ENCODE measurements around the gene BTBD9.
"Not testable (repeated sequence)": the region's sequence is repeated elsewhere in the genome, so short reads cannot be mapped to it uniquely, and the experiment has no call there.

Gene BTBD9

DNA sequence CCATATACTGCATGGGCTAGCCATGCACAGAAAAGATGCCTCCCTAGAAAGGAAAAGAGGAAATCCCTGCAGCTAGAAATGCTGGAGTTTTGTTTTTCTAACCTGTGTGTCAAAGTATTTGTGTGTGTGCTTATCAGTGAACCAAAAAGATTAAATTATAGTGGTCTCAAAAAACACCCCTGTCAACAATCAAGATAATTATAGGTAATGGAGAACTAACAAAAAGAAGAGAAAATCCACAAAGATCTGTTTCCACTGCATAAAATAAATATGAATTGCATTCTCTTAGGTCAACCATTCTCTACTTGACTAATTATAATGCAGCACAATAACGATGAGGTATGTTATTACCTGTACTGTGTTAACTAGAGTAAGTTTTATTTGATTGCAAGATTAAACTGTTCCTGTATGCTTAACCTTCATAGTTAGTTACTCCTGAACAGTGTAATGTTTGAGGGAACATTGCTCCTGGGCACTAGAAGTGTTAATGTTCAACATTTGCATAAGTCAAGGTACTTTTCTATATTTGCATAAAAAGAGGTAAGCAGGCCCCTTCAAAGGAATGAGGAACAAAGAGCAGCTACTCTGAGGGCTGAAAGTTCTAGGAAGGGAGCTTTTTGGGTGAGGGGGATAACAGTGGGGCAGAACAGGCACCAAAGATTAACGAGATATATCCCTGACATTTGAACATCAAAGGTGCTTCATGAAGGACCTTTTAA, 212.1 kb downstream of the BTBD9 start:
- no peak for ATAC-seq

DNA sequence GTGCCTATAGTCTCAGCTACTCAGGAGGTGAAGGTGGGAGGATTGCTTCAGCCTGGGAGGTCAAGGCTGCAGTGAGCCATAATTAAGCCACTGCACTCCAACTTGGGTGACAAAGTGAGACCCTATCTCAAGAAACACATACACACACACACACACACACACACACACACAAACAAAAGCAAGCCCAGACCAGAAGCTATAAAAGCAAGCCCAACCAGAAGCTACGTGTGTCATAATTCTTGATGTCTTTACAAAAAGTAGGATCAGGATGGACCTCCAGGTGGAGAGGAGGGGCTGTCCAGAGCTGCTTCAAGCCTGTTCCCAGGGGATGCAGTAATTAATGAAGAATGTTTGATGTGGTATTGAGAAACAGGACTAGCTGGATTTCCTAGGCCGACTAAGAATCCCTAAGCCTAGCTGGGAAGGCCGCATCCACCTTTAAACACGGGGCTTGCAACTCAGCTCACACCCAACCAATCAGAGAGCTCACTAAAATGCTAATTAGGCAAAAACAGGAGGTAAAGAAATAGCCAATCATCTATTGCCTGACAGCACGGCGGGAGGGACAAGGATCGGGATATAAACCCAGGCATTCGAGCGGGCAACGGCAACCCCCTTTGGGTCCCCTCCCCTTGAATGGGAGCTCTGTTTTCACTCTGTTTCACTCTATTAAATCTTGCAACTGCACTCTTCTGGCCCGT, 213.8 kb downstream of the BTBD9 start:
- not testable (repeated sequence) for ATAC-seq

DNA sequence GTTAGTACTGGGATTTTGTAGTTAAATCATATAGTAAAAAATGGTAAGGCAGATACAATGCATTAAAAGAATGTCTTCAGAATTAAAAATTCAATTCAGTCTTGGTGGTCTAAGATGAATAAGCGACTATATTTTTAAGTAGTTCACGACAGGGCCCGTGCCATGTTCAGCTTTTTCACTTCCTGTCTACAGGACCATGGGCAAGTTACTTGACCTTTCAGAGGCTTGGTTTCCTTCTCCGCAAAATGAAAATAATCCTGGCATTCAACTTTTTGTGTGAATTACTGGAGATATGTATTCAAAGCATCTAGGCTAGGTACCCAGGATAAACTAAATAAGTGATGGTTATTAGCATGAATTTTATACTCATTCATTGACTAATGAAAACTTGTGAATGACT, 216.0 kb downstream of the BTBD9 start:
- no peak for ATAC-seq

DNA sequence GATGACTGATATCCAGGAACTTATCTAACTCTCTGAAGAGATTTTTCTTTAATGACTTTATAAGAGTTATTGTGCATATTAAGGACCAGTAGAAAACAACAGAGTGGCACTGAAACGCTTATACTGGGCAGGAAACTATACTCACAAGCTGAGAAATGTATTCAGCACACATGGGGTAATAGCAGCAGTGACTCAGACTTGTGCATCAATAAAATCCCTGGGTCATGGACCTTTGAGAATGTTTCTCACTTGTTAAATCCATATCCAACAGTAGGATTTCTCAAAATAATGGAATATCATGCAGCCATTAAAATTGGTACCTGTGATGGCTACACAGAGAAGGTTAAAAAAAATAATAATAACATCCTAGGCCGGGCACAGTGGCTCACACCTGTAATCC, 219.5 kb downstream of the BTBD9 start:
- no peak for ATAC-seq

DNA sequence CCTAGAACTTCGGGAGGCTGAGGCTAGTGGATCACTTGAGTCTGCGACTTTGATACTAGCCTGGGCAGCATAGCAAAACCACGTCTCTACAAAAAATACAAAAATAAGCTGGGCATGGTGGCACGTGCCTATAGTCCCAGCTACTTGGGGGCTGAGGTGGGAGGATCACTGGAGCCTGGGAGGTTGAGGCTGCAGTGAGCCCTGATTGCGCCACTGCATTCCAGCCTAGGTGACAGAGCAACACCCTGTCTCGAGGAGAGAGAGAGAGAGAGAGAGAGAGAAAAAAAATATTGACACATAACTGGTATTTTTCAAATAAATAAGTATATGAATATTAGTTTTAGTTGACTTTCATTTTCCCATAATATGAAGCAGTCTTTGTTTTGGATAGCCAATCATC, 222.2 kb downstream of the BTBD9 start:
- no peak for ATAC-seq

DNA sequence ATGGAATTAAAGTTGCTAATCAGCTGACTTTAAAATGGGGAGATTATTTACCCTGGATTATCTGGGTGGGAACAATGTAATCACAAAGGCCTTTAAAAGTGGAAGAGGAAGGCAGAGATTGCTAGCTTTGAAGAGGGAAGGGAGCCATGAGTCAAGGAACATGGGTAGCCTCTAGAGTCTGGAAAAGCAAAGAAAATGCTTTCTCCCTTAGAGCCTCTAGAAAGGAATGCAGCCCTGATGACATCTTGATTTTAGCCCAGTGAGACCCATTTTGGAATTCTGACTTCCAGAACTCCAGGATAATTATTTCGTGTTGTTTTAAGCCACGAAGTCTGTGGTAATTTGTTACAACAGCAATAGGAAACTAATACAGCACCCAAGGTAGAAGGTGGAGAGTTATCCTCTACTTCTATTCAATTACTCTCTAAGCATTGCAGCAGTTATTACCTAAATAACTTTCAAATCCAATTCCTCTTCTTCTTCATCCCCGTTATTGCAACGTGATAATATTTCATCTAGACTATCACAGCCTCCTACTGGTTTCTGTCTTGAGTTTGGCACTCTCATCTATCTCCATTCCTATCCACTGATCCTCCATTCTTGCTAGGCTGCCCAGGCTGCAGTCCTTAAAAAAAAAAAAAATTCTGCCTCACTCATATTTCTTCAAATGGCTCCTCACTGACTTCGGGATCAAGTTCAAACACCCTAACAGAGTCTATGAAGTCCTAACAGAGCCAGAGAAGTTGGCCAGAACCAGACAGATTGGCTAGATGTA, 224.3 kb downstream of the BTBD9 start:
- ATAC-seq, result no peak

DNA sequence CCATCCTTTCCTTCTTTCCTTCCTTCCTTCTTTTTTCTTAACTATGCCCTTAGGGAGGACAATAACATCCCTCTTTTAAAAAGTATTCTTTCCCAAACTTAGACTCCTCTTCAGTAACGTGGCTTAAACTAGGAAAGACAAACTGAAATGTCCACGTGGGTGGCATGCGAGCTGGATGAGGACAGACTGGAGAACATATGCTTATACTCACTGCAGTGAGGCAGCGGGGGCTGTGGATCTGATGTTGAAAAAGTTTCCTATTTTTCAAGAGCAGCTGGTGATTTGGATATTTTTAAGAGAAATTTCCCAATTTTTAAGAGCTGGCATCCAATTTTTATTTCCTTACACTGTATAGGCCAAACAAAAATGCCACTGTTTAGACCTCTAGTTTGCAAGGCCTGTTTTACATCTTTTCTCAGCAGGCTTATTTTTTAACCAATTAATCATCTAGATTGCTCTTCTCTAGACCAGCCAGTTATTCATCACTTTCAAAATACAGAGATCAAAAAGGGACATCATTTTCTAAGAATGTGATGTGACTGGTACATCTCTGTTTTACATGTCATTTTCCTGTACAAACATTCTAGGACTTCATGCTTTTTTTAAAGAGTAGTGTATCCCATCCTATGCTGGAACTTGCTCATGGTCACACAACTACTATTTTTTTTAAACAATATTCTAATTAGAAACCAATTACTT, 226.5 kb downstream of the BTBD9 start:
- ATAC-seq, result peak; percentile 82 to 94

DNA sequence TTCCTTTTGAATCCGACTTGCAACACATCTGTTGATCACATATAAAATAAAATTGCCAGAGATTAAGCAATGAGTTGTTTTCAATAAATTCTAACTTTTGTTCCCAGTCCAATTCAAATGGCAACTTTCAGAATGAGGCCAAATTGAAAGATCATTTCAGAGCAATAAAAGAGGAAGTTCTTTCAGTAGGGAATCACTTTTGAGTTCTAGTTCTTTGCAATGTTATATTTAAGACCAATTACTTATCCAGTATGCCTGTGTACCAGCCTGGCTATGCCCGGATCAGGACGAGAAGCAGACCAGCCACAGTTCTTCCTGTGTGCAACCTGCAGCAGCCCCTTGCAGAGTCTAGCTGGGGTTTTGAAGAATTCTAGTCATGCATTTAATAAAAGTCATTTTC, 232.5 kb downstream of the BTBD9 start:
- no peak for ATAC-seq

DNA sequence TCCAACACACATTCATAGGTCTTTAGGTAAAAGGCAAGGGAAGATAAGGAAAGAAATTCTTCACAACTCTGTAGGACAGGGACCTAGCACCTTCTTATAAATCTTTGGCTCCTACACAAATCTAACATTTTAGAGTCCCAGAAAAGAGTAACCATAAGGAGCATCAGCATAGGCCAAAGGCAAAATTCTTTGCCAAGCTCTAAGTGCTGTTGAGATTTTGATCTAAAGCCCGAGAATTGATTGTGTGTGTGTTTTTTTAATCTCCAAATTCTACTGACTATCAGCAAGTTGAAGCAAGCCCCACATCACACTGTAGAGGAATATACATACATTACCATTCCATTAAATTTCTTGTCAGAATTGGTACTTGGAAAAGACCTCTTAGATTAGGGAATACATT, 233.6 kb downstream of the BTBD9 start:
- ATAC-seq, result no peak

DNA sequence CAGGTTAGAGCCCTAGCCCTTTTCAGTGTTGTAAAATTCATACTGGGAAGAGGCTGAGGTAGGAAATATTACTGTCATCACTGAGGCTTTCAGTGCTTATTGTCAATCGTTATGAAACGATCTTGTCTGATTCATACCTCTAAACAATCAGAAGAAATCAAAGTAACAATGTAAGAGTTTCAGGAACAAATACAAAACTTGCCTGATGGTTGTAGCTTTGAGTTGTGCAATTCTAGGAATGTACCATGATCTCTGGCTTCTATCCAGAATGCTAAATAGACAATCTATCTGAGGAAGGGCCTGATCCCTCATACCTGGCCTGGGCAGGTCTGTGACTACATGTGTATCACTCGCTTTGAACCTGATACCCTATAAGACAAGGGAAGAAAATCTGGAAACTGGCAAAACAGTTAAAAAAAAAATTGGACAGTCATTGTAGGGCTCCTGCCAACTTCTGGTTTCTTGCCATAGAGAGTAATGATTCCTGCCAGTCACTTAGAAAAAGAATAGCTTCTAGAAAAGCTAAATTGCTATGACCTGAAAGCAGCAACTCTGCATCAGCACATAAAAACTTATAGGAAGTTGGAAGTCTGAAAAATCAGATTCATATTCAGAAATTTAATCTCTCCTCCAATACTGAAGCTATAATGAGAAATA, 234.7 kb downstream of the BTBD9 start:
- peak; percentile 28 to 64 for ATAC-seq

DNA sequence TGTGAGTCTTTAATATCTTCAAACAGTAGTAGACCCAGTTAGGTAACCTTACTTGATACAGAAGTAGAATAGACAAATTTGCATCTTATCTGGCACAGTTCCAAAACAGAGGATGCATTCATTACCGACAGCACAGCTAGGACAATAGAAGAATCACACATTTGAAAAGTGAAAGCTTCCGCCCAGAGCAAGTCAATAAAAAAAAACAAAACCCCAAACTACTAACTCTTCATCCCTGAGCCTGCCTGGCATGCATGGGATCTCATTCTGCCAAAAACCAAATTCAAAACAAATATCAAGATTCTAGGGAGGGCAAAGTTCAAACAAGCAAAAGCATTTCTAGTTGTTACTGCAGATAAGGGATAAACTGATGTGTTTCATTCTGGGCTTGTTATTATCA, 235.4 kb downstream of the BTBD9 start:
- no peak for ATAC-seq

DNA sequence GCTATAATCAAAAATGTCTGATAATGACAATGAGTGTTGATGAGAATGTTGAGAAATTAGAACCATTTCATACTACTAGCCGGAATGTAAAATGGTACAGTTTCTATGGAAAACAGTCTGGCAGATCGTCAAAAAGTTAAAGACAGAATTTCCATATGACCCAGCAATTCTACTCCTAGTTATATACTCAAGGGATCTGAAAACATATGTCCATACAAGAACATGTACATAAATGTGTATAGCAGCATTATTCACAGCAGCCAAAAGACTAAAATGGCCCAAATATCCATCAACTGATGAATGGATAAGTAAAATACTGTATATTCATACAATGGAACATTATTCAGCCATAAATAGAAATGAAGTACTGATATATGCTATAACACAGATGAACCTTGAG, 236.2 kb downstream of the BTBD9 start:
- ATAC-seq, result no peak

DNA sequence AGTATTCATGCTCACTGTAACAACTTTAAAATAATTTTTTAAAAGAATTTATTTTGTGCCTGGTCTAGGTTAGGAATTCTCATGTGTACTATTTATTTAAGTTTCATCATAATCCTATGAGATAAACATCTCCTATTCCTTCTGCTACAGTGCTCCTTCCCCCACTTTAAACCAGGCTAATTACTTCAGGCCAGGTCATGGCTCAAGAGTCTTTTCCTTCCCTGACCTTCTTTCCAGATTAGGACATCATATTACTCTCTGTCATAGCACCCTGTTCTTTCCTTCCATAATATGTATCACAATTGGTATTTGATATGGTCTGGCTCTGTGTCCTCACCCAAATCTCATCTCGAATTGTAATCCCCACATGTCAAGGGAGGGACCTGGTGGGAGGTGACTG, 239.0 kb downstream of the BTBD9 start:
- ATAC-seq, result no peak

DNA sequence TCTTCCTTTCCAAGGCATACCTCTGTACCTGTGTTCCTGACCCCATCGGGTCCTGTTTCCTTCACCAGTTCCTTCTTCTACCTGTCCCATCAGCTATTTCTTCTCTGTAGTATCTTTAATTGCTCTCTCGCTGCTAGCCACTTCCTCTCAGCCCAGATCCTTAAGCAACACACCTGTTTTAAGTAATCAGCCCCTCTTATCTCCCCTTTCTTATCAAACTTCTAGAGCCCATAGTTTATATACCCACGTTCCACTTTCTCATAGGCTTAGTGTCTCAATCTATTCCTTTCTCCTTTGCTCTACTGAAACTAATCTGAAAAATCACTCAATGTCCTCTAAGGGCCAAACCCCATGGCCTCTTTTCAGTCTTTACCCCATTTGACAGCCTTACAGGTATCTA, 239.6 kb downstream of the BTBD9 start:
- ATAC-seq, result no peak

DNA sequence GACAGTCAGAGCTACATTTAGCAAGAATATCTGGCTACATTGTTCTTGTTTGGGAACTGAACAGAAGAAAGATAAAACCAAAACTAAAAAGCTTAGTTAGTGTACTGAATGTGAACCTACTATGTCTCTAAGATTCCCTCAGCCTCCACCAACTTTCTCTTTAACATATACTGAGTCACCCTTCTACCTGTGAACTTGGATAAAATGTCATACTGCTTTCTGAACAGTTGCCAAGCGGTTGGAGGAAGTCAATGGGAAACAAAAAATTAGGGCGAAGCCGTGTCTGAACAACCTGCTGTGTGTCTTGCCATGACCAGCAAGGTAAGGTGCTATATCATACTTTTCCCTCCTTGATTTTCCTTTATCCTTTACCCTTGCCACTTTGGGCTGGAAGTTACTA, 243.5 kb downstream of the BTBD9 start:
- ATAC-seq, result no peak

DNA sequence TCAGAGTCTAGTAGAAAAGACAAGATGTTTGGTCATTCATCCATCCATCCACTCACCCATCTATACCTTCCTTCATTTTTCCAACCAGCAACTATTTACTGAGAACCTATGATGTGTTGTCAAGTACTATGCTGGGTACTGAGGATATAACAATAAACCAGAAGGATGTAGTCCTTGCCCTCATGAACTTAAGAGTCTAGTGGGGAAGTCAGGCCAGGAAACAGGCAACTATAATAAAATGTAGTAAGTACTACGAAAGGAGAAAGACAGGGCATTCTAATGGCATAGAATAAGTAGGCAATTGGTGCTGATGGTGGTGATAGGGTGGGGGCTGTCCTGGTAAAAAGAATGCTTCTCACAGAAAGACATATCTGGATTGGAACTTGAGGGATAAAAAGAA, 245.7 kb downstream of the BTBD9 start:
- ATAC-seq, result no peak

DNA sequence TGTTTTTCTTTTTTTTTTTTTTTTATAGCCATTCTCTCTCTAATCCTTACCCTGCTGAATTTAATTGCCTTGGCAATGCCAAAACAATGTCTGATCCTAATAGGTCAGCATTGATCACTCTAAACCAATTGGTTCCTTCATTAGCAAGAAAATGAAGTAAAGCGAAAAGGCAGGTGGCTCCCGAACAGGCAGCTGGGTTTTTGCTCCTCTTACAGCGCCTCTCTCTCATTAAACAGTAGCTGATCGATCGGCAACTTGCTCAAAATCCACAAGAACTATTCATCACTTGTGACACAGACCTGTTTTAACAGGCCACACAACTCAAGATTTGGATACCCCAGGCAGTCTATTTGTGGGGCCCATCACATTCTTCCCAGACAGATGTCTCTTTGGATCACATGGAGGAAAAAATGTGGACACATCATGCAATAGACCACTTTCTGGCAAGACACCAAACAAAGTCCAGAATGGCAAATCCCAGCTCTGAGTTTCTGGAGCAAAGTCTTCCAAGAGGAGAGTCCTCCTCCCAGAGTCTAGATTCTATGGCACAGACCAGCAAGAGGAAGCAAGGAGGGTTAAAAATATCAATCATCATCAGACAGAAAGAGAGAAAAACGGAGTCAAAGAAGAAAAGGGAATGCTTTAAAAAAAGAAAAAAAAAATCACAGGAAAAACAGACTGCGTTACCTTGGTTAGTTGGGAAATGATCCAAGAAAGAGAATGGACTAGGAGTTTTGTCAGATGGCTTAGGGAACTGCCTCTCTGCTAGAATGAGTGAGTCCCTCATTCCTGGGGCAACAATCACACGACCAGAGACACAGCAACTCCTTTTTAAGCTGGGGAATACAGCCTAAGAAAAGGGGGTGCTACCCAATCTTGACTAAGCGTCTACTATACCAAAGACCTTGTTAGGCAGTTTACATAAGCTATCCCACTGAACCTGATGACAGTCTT, 247.8 kb downstream of the BTBD9 start:
- ATAC-seq, result no peak

DNA sequence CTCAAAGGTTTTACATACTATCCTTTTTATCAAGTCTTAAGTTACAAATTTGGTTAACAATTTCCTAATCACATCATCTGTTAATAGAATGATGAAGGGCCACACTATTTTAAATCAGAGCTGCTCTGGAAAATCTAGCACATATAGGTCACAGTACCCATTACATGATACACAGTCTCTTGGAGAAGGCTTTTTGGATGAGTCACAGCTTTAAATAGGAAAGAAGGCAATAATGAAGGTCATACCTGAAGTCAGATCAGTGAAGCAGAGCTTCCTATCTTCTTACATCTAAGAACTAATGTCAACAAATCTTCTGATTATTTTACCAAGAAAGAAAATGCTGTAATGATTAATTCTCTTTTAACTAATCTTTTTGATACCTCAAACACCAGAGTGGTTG, 248.5 kb downstream of the BTBD9 start:
- peak in 1 of 2 donors; percentile 27 for ATAC-seq

DNA sequence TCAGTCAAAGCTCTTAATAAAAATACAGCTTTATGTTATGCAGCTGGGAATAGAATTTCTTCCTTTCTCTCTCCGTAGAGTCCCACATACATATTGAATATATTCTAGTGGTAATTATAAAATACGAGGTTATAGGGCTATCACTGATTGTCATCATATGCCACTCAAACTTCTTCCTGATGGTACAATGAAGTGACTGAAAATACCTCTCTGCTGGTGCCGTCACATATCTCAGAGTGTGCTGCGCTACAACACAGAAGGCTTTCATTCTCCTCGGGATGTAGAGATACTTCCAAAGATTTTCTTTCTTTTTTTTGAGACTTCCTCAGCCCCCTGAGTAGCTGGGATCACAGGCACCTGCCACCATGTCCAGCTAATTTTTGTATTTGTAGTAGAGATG, 249.9 kb downstream of the BTBD9 start:
- no peak for ATAC-seq

DNA sequence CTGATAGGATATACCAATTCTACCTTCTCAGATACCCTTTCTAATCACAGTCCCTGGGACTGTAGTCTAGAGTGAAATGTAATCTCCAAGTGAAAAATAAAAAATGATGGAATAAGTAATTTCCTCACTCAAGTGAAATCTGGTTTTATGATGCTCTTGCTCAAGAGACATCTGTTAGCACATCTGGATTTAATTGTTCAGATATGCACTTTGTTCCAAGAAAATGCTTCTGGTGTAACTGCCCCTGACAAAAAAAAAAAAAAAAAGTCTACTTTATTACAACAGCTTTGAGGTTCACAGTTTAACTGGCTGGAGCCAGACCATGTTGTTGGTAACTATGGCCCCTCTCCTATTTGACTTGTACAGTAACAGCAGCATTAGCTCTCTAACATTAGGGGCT, 251.8 kb downstream of the BTBD9 start:
- ATAC-seq, result no peak

DNA sequence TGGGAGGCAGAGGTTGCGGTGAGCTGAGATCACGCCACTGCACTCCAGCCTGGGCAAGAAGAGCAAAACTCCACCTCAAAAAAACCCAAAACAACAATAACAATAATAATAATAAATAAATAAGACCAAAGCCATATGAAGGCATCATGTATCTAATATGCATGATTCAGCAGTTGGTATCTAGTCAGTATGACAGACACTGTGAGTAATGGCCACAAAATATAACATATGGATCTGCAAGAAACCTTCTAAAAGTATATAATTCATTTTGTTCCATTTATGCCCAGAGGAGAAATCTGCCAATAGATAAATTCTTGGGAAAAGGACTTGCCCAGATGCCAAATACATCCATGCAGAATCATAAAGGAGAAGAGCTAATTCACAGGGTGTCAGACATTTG, 252.3 kb downstream of the BTBD9 start:
- ATAC-seq, result no peak

DNA sequence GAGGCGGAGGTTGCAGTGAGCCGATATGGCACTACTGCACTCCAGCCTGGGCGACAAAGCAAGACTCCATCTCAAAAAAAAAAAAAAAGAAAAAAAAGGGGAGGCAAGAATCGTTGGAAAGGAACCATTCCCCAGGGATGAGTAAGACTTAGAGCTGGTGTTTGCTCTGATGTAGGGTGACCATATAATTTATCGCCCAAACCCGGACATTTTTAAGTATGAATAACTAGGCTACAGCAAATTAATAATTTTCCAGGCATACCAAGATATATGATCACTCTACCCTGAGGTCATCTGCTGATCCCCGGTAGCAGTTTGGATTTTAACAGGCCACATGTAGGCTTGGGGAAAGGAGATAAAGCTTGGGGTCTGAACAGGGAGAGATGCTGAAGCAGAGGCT, 260.9 kb downstream of the BTBD9 start:
- ATAC-seq, result no peak
